Testis (tissue), 2 donors: ENCODE data around the gene CPM.

Source experiments
- POLR2A ChIP-seq: fragments of 450-650 bp; IDR thresholded peaks from one replicate; pipeline ENCODE4 v1.6.1; 2017; ENCODE audit warnings: antibody characterized with exemption, mild to moderate bottlenecking, moderate library complexity
- TF ChIP-seq, protein P1 (sequence below), 3 experiments: fragments of 450-650 bp in 2 of 3; fragments of 200-600 bp in 1 of 3; sonication (generic) in 1 of 3; IDR thresholded peaks; one replicate each; pipeline ENCODE4 v1.5.1; 2016 to 2019; ENCODE audit warnings: antibody characterized with exemption in 3 of 3, mild to moderate bottlenecking in 2 of 3, moderate library complexity in 1 of 3

DNA sequence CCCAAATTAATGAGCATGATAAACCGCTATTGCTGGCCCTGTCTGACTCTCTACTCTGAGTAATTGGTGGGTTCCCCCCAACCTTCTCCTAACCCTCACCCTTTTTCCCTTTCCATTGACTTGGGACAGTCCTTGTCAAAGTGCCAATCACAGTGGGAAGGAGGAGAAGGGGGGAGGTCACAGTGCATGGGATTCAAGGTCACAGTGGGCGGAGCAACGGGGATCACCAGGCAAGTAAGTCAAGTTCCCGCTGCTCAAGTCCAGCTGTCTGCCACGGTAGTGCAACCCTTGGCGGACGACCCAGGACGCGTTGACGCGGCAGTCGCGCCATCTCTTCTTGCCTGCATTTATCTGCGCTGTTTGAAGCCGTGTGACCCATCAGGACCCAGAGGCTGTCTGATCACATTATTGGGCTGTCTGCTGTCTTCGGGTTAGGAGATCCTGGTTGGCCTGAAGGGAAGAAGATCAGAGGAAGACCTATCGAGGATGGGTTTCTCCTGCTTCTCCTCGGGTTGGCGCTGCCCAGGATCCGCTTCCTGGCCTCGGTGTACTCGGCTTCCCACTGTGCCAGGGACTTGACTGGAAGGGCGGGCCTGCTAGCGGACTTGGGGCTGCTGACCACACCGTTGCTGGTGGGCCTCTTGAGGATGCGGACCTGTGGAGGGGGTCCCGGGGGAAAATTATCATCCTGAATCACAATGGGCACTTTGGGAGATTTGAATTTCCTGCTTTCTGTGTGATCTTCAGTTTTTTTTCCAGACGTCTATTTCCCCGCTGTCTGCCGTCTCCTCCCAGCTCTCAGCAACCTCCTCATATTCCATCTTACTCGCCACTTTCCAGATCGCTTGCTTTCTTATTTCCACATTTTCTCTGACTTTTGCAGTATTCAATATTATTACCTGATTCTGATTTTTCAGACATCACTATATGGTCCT lies 128.0 kb downstream of the CPM start:
- TF ChIP-seq POLR2A: no peak
- TF ChIP-seq, protein P1, sequence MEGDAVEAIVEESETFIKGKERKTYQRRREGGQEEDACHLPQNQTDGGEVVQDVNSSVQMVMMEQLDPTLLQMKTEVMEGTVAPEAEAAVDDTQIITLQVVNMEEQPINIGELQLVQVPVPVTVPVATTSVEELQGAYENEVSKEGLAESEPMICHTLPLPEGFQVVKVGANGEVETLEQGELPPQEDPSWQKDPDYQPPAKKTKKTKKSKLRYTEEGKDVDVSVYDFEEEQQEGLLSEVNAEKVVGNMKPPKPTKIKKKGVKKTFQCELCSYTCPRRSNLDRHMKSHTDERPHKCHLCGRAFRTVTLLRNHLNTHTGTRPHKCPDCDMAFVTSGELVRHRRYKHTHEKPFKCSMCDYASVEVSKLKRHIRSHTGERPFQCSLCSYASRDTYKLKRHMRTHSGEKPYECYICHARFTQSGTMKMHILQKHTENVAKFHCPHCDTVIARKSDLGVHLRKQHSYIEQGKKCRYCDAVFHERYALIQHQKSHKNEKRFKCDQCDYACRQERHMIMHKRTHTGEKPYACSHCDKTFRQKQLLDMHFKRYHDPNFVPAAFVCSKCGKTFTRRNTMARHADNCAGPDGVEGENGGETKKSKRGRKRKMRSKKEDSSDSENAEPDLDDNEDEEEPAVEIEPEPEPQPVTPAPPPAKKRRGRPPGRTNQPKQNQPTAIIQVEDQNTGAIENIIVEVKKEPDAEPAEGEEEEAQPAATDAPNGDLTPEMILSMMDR (IDR thresholded peaks at IDR 0.05): no peak
